Gastroesophageal sphincter (tissue), 4 donors: ENCODE data around the gene WDR49. TPM values are rescaled to one million over a fixed set of nuclear protein-coding genes. Genes with fewer than 3 reads are reported as not detected.

Source experiments
- ATAC-seq: fragments of 150-250 bp; one replicate; pipeline ENCODE4 v1.9.1; 2016; ENCODE audit warnings: mild to moderate bottlenecking, moderate library complexity
- H3K27ac ChIP-seq, 4 donors: fragments of 200-600 bp; sonication (generic) in 3 of 4; 1 replicate in 3 of 4; 2 replicates in 1 of 4; pipeline ENCODE4 v1.5.1; 2016 to 2019
- H3K27me3 ChIP-seq: fragments of 200-600 bp; sonication (generic); one replicate; pipeline ENCODE4 v1.5.1; 2019
- H3K36me3 ChIP-seq, 2 donors: fragments of 200-600 bp; sonication (generic); one replicate each; pipeline ENCODE4 v1.5.1; 2019; ENCODE audit warnings: control low read depth in 1 of 2
- H3K4me1 ChIP-seq, 3 donors: fragments of 200-600 bp; sonication (generic); 1 replicate in 2 of 3; 2 replicates in 1 of 3; pipeline ENCODE4 v1.5.1; 2016 to 2019; ENCODE audit warnings: control low read depth in 2 of 3
- H3K4me3 ChIP-seq, 2 donors: fragments of 200-600 bp; sonication (generic); one replicate each; pipeline ENCODE4 v1.5.1; 2019; ENCODE audit warnings: mild to moderate bottlenecking in 1 of 2, moderate library complexity in 1 of 2
- H3K9me3 ChIP-seq, 3 donors: fragments of 200-600 bp; sonication (generic); one replicate each; pipeline ENCODE4 v1.5.1; 2017 to 2019; ENCODE audit warnings: control low read depth in 2 of 3
- EP300 ChIP-seq: sonication (generic); formaldehyde crosslinking; IDR thresholded peaks from one replicate; pipeline ENCODE4 v1.6.1; 2017; ENCODE audit warnings: antibody characterized with exemption, mild to moderate bottlenecking
- POLR2A ChIP-seq, 2 donors: fragments of 450-650 bp; IDR thresholded peaks; one replicate each; pipeline ENCODE4 v1.6.1; 2017; ENCODE audit warnings: antibody characterized with exemption in 2 of 2, mild to moderate bottlenecking in 2 of 2, moderate library complexity in 1 of 2
- POLR2AphosphoS5 ChIP-seq: sonication (generic); formaldehyde crosslinking; IDR thresholded peaks from one replicate; pipeline ENCODE4 v1.6.1; 2017; ENCODE audit warnings: antibody characterized with exemption
- WGBS, 2 donors: methylation state at CpG; one replicate each; pipeline ENCODE4 v1.1.5; 2018; ENCODE audit warnings: low coverage in 1 of 2; 5-methylcytosine and 5-hydroxymethylcytosine counted together
- small RNA-seq, 4 donors: library from RNA; depleted of rRNA; stranded (forward); fragments of <200 nt; gene quantifications; one replicate each; pipeline ENCODE3, GENCODE V24; 2016
- total RNA-seq, 4 donors: library from RNA; depleted of rRNA; stranded (reverse); fragments of >200 nt; gene quantifications; one replicate each; pipeline ENCODE4 v1.1.0, GENCODE V29; 2016
- TF ChIP-seq, protein P1 (sequence below), 4 experiments: fragments of 200-600 bp in 2 of 4; fragments of 450-650 bp in 2 of 4; sonication (generic) in 1 of 4; IDR thresholded peaks; one replicate each; pipeline ENCODE4 v1.5.1; 2017 to 2019; ENCODE audit warnings: antibody characterized with exemption in 4 of 4, mild to moderate bottlenecking in 2 of 4, moderate library complexity in 2 of 4

WDR49 gene
- total RNA-seq, 4 donors from 2014 or later: 1.6 to 8.7 (median 4.9) TPM

DNA sequence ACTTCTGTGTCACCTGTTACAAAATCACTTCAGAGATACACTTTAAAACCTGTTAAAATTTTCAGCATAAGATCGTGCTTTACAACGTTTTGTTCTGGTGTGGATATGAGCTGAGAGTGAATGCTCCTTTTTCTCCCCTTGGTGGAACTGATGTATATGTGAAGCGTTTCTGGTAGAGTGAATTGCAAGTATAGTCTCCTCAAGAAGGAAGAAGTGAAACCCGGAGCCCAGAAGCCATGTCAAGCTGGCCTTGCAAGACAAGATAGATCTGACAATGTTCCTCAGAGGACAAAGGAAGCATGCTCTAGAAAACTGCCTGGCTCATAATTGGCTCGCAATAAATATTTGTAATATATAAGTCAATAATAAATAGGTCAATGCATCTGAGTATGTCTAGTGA, 203.5 kb downstream of the WDR49 start:
- no peaks in the 10 kb centered on the region for H3K4me1 ChIP-seq
- TF ChIP-seq, protein P1, sequence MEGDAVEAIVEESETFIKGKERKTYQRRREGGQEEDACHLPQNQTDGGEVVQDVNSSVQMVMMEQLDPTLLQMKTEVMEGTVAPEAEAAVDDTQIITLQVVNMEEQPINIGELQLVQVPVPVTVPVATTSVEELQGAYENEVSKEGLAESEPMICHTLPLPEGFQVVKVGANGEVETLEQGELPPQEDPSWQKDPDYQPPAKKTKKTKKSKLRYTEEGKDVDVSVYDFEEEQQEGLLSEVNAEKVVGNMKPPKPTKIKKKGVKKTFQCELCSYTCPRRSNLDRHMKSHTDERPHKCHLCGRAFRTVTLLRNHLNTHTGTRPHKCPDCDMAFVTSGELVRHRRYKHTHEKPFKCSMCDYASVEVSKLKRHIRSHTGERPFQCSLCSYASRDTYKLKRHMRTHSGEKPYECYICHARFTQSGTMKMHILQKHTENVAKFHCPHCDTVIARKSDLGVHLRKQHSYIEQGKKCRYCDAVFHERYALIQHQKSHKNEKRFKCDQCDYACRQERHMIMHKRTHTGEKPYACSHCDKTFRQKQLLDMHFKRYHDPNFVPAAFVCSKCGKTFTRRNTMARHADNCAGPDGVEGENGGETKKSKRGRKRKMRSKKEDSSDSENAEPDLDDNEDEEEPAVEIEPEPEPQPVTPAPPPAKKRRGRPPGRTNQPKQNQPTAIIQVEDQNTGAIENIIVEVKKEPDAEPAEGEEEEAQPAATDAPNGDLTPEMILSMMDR (IDR thresholded peaks at IDR 0.05): no peak
- TF ChIP-seq POLR2A (IDR thresholded peaks at IDR 0.05) (no peak), EP300 (no peak), POLR2AphosphoS5 (no peak)
- H3K27ac ChIP-seq: no peak overlapping the region
- no peaks in the 10 kb centered on the region for H3K9me3 ChIP-seq
- H3K36me3 ChIP-seq: no peaks in the 10 kb centered on the region
- no peak for ATAC-seq
- H3K4me3 ChIP-seq: no peak overlapping the region
- WGBS, 2 donors: 81 to 85% methylated on average over 5 of the region's 5 CpGs
- H3K27me3 ChIP-seq: no peaks in the 10 kb centered on the region

DNA sequence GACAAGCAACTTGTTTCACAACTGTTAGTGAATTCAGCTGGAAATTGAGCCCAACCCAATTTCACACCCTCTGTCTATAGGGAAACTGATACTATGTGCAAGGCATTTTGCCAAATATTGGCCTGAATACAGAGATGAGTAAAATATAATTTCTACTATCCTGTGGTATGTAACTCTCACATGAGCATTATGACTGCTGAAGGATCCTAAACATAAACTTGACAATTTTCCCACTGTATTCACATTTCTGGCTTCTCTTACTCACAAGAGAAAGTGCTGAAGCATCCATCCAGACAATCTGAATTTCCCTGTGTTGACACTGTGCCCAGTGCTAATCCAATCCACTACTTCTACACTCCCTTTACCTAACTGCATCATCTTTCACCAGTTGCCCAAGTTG, 208.3 kb downstream of the WDR49 start:
- no peak for ATAC-seq
- no peaks in the 10 kb centered on the region for H3K36me3 ChIP-seq

DNA sequence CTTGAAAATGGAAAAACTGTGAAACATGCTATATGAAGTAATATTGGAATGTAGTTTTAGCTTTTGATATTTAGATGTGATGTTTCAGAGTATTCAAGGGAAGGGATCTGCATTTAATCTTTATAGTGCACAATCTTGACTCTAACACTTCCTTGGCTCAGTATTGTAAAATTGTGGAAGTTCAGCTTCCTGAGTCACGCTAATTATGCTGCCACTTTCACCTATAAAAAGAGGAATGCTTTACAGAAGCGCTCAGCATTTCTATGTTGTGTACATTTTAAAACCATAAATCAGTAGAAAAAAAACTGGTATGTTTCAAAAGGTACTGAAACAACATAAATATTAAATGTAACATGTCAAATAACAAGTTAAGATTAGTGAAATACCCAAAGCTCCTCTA, 212.5 kb downstream of the WDR49 start:
- 64 to 83% methylated on average over 2 of the region's 2 CpGs for WGBS, 2 donors
- no peaks in the 10 kb centered on the region for H3K27me3 ChIP-seq
- no peaks in the 10 kb centered on the region for H3K36me3 ChIP-seq
- no peaks in the 10 kb centered on the region for H3K4me1 ChIP-seq
- no peak for ATAC-seq
- peaks cover 0 to 3% (median 0%) of the 10 kb centered on the region in 3 donors for H3K9me3 ChIP-seq
- TF ChIP-seq, protein P1 (IDR thresholded peaks at IDR 0.05): no peak
- H3K4me3 ChIP-seq: no peak overlapping the region
- no peak overlapping the region for H3K27ac ChIP-seq

More for the DNA sequence above, 208.3 kb downstream of the WDR49 start:
- Histone ChIP-seq H3K4me3 (no peak overlapping the region), H3K27ac (no peak overlapping the region), H3K4me1 (no peaks in the 10 kb centered on the region), H3K9me3 (no peaks in the 10 kb centered on the region), H3K27me3 (no peaks in the 10 kb centered on the region)
- TF ChIP-seq POLR2A (IDR thresholded peaks at IDR 0.05): no peak

DNA sequence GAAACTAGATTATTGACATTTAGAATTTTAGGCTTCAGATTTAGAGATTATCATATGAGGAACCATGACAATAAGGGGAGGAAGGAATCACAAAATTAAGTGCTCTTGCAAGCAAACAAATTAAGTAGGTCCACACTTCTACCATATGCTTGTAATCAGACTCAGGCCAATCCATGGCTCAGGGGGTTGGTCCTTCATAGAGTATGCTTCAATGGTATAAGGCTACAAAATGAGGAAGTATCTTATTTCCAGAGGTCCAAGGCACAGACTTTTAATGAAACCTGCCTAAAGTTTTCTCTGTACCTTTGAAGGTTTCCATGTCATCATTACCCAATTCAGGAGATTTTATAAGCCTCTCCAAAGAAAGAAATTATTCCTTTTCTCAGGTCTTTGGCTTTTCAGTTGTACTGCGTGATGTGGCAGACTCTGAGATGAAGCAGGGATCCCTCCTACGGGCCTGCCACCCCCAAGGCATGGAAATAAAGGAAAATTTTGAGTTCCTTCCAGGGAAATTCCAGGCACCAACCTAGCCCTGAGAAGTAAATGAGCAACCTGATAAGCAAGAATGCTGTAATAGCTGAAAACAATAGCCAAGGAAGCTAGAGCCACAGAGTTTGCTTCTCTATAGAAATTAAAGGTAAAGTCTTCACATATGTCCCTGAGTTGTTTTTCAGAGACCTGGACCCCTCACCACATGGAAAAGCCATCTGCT, 216.2 kb downstream of the WDR49 start:
- Histone ChIP-seq H3K27ac (no peak overlapping the region), H3K9me3 (peaks cover 0 to 3% (median 0%) of the 10 kb centered on the region in 3 donors), H3K4me3 (no peak overlapping the region), H3K36me3 (no peaks in the 10 kb centered on the region), H3K4me1 (no peaks in the 10 kb centered on the region), H3K27me3 (no peaks in the 10 kb centered on the region)
- 50 to 83% methylated on average over 2 of the region's 2 CpGs for WGBS, 2 donors
- ATAC-seq: no peak
- TF ChIP-seq, protein P1 (IDR thresholded peaks at IDR 0.05): no peak
- no peak for TF ChIP-seq POLR2A (IDR thresholded peaks at IDR 0.05)
- no peak for TF ChIP-seq POLR2AphosphoS5
- no peak for TF ChIP-seq EP300

Small RNAs within 50 kb of the gene (small RNA-seq; reads per million reads assigned to genes)
- gene HMGN1P8: 0 reads per million in 4 donors

Other genes starting within 250 kb of the WDR49 start
- under 1 TPM in 1 of 4 donors, not detected in 3; 0.94 TPM for gene SERPINI2, start 179.9 kb downstream of the WDR49 start, total RNA-seq
- gene PDCD10, start 81.0 kb upstream of the WDR49 start, total RNA-seq: 10 to 100 TPM; 53.6 to 95.4 (median 68.5) TPM
- 10 to 100 TPM in 1 of 4 donors, 1 to 10 TPM in 3; 1.6 to 13.1 (median 4.9) TPM for gene SERPINI1, start 81.8 kb upstream of the WDR49 start, total RNA-seq